Measurements from ENCODE around the gene MAP1LC3B.

MAP1LC3B gene

GRCh38 chr16:87366930-87367329 lies 25.2 kb upstream of the MAP1LC3B start:
- no peak overlapping the region for H3K27ac ChIP-seq
- H3K4me3 ChIP-seq: no peak overlapping the region
- no peak for DNase-seq (ENCODE audit: low spot score)
- no peak for TF ChIP-seq CTCF (IDR thresholded peaks at IDR 0.05)

GRCh38 chr16:87367529-87367928 lies 24.6 kb upstream of the MAP1LC3B start:
- DNase-seq (ENCODE audit: low spot score): no peak
- Histone ChIP-seq H3K4me3 (no peak overlapping the region), H3K27ac (peak overlapping the region in 1 of 2 donors; percentile 4)
- TF ChIP-seq CTCF (IDR thresholded peaks at IDR 0.05): no peak

DNA sequence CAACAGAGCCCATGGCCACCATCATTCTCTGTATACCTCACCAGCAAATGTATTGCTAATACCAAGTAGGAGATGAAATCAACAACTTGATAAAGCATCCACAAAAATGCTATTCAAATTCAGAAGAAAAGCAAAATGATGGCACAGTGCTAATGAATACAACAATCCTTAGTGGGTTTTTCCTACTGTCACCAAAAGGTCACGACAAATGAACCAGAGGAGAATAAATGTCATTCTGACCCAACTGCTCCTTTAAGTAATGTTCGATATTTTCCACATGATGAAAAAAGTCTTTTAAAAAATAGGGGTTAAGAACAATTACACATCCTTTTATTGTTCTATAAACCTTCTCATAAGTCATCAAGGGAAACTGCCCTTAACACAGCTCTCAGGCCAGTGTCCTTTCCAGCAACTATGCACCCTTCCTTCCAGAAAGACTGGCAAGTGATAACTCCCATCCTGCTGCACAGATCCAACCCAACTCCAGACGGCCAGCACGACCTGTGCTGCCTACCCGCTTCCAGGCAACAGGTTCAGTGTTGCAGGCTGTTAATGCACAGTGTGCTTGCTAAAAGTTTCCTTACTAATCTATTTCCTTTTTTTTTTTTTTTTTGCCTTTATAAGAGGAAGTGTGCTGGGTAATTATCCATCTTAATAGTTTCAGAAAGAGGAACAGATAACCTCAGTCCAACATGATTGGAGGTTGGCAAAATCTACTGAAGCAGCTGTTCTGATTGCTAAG lies 23.9 kb upstream of the MAP1LC3B start:
- no peak overlapping the region for H3K4me3 ChIP-seq
- no peak for TF ChIP-seq CTCF (IDR thresholded peaks at IDR 0.05)
- no peak for DNase-seq (ENCODE audit: low spot score)
- H3K27ac ChIP-seq: peak overlapping the region in 1 of 2 donors; percentile 4

DNA sequence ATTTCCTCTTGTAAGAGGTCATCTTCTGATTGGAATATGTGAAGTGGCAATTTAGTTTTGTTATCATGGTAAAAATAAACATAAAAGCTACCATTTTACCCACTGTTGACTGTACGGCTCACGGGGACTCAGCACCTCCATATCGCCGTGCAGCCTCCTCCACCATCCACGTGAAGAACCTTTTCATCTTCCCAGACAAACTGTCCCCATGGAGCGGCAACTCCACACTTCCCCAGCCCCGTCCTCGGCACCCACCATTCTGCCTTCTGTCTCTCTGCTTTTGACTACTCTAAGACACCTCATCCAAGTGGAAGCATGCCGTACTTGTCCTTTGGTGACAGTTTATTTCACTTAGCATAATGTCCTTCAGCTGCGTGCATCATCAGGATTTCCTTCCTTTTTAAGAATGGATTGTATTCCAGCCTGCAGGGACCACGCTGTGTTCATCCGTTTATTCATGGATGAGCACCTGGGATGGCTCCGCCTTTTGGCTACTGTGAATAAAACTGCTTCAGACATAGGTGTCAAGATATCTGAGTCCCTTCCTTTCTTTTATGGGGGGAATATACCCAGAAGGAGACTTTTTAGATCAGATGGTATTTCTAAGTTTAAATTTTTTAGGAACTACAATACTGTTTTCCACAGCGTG lies 22.9 kb upstream of the MAP1LC3B start:
- no peak for TF ChIP-seq CTCF (IDR thresholded peaks at IDR 0.05)
- DNase-seq (ENCODE audit: low spot score): no peak
- Histone ChIP-seq H3K27ac (no peak overlapping the region), H3K4me3 (no peak overlapping the region)

DNA sequence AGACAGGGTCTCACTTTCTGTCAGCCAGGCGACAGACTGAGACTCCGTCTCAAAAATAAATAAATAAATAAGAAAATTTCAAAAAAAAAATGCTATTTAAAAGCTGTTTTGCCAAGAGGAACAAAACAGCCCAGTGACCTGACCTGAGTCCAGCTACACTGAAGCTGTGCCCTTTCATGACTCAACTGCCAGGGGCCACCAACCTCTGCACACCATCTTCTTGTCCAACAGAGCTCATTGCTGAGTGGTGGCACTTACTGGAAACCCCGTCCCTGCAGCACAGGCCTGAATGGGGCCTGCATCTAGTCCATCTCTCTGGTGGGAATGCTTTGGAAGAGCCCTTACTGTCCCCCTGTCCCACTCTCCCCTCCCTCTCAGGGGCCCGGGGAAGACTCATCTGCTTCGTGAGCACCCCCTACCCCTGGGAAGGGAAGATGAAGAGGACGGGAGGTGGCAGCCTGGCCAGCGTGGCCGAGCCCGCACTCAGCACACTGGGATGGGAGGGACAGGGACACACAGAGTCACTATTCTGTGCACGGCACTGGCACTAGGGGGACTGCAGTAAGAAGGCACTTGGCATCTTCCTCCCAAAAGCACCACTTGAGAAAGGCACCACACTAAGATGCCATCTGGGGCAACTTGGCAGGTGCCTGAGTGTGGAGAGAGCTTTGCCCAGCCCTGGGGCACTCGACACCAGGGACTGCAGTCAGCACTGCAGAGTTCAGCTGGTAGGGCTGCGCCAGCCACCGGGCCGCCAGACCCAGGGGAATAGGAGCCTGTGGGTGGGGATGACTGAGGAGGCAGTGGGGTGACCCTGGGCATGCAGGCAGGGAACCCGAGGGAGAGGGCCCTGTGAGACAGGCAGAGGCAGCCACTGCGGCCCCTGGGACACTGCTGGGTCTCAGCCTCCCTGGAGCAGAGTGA lies 22.1 kb upstream of the MAP1LC3B start:
- DNase-seq (ENCODE audit: low spot score): no peak
- H3K4me3 ChIP-seq: no peak overlapping the region
- peak overlapping the region in 1 of 2 donors; percentile 4 for H3K27ac ChIP-seq
- TF ChIP-seq CTCF (IDR thresholded peaks at IDR 0.05): no peak

DNA sequence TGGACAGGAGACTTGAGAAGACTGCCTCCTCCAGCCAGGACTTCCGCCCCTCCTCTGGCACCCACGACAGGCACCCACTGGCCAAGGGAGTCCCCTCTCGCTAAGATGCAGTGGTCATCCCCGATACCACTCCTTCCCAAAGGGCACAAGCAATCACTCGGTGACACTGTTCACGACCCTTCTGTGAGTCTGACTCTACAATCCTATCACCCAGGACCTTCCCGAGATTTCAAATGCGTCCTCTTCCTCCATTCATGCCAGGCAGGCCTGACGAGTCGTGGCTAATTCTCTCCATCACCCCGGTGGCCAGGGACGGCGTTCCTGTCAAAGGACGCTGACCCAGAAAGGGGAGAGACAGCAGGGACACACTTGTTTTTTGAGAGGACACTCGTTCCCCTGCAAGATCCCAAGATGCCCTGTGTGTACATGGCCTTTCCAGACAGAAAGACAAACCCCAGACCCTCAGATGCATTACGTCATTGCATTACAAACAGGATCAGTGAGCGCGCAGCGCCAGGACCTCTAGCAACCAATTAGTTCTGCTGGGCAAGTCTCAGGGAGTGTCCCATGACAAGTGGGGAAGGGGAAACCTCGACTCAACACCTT lies 20.8 kb upstream of the MAP1LC3B start:
- no peak overlapping the region for H3K27ac ChIP-seq
- DNase-seq (ENCODE audit: low spot score): no peak
- no peak overlapping the region for H3K4me3 ChIP-seq
- no peak for TF ChIP-seq CTCF (IDR thresholded peaks at IDR 0.05)
